Endodermal cell (in vitro differentiated cells): Measurements from ENCODE around the gene P2RX6. TPM values are rescaled to one million over a fixed set of nuclear protein-coding genes. Genes with fewer than 3 reads are reported as not detected.

ENCODE experiments used
- DNase-seq: peaks from one replicate; pipeline ENCODE4 v3.0.0-alpha.2; 2017
- H3K27ac ChIP-seq: 2 replicates; pipeline ENCODE4 v1.5.1; 2013; ENCODE audit warnings: mild to moderate bottlenecking, low read depth, low read length, moderate library complexity
- H3K27me3 ChIP-seq: 2 replicates; pipeline ENCODE4 v1.6.1; 2013; ENCODE audit warnings: mild to moderate bottlenecking, low read length, moderate library complexity; ENCODE audit not compliant: insufficient read depth, control insufficient read depth, poor library complexity, severe bottlenecking
- H3K36me3 ChIP-seq: 2 replicates; pipeline ENCODE4 v1.7.0; 2013; ENCODE audit warnings: mild to moderate bottlenecking, low read length, moderate library complexity; ENCODE audit not compliant: control insufficient read depth, insufficient read depth
- H3K4me1 ChIP-seq: one replicate; pipeline ENCODE4 v1.7.0; 2013; ENCODE audit warnings: low read length; ENCODE audit not compliant: control insufficient read depth, insufficient read depth
- H3K4me3 ChIP-seq: 2 replicates; pipeline ENCODE4 v1.5.1; 2013; ENCODE audit warnings: mild to moderate bottlenecking, low read length, moderate library complexity
- H3K9ac ChIP-seq: 2 replicates; pipeline ENCODE4 v1.6.1; 2013; ENCODE audit warnings: mild to moderate bottlenecking, low read length, moderate library complexity; ENCODE audit not compliant: poor library complexity, severe bottlenecking; ENCODE audit errors: extremely low read depth
- H3K9me3 ChIP-seq: 2 replicates; pipeline ENCODE4 v1.6.1; 2013; ENCODE audit warnings: mild to moderate bottlenecking, low read length, moderate library complexity; ENCODE audit not compliant: control insufficient read depth
- H3K27ac Mint-ChIP-seq: 2 replicates; pipeline ENCODE4 v1.8.0; 2020; ENCODE audit warnings: mixed read lengths
- H3K27me3 Mint-ChIP-seq: 2 replicates; pipeline ENCODE4 v1.8.0; 2021; ENCODE audit warnings: mild to moderate bottlenecking, mixed read lengths; ENCODE audit not compliant: insufficient read depth
- H3K36me3 Mint-ChIP-seq: 2 replicates; pipeline ENCODE4 v1.8.0; 2020; ENCODE audit warnings: low read depth, mixed read lengths
- H3K4me1 Mint-ChIP-seq: 2 replicates; pipeline ENCODE4 v1.8.0; 2020; ENCODE audit warnings: mixed read lengths
- H3K4me3 Mint-ChIP-seq: 2 replicates; pipeline ENCODE4 v1.8.0; 2020; ENCODE audit warnings: mild to moderate bottlenecking, moderate library complexity, mixed read lengths
- H3K9me3 Mint-ChIP-seq: 2 replicates; pipeline ENCODE4 v1.8.0; 2020; ENCODE audit warnings: mild to moderate bottlenecking, mixed read lengths
- CTCF ChIP-seq: fragments of 200-600 bp; sonication (generic); conservative IDR thresholded peaks from 2 replicates; pipeline ENCODE4 v1.5.0; 2021; ENCODE audit warnings: antibody characterized with exemption, mild to moderate bottlenecking
- WGBS, 2 experiments: methylation state at CpG; one replicate each; pipeline versions ENCODE4 v1.1.5 to v1.1.7; 2013; ENCODE audit warnings: missing lambda C conversion rate in 2 of 2, mixed read lengths in 1 of 2; ENCODE audit not compliant: insufficient coverage in 1 of 2, insufficient read length in 1 of 2; 5-methylcytosine and 5-hydroxymethylcytosine counted together
- total RNA-seq, 2 donors: library from RNA; stranded (reverse); fragmentation: NEBNext Ultra II Directional in 1 of 2; extraction: Animal tissue kit (Norgen Biotek cat#: 25700) in 1 of 2; gene quantifications; 2 replicates in 1 of 2; 3 replicates in 1 of 2; pipeline ENCODE4 v1.2.1, GENCODE V29; 2021

P2RX6 gene
- total RNA-seq, 2 donors from 2014 or later, result 0.73 to 1.9 TPM

GRCh38 chr22:20986365-20986764 is 28.6 kb upstream of the P2RX6 start:
- H3K4me1 ChIP-seq, result no peaks in the 10 kb centered on the region
- H3K27me3 ChIP-seq, result no peaks in the 10 kb centered on the region
- Mint-ChIP-seq H3K4me1 (peaks cover 11% of the 10 kb centered on the region), H3K36me3 (peaks cover 33% of the 10 kb centered on the region), H3K4me3 (no peak overlapping the region), H3K9me3 (no peaks in the 10 kb centered on the region), H3K27ac (no peak overlapping the region), H3K27me3 (peaks cover 1% of the 10 kb centered on the region)
- no peak for TF ChIP-seq CTCF
- no peak overlapping the region for H3K4me3 ChIP-seq
- no peak overlapping the region for H3K9ac ChIP-seq
- DNase-seq, result no peak
- H3K36me3 ChIP-seq, result peaks cover 24% of the 10 kb centered on the region
- no peak overlapping the region for H3K27ac ChIP-seq
- no peaks in the 10 kb centered on the region for H3K9me3 ChIP-seq
- 94 to 100% methylated on average over 1 of the region's 1 CpG for WGBS, 2 experiments

- WGBS, 2 experiments, result 94 to 100% methylated on average over 4 to 14 of the region's 14 CpGs
- H3K9me3 ChIP-seq, result no peaks in the 10 kb centered on the region
- H3K4me1 ChIP-seq, result no peaks in the 10 kb centered on the region
- H3K4me3 Mint-ChIP-seq, result no peak overlapping the region
- DNase-seq, result no peak
- H3K27ac ChIP-seq, result no peak overlapping the region
- peaks cover 27% of the 10 kb centered on the region for H3K36me3 ChIP-seq
- H3K27me3 ChIP-seq, result no peaks in the 10 kb centered on the region
- peaks cover 1% of the 10 kb centered on the region for H3K27me3 Mint-ChIP-seq
- no peak overlapping the region for H3K4me3 ChIP-seq
- H3K9me3 Mint-ChIP-seq, result no peaks in the 10 kb centered on the region
- H3K4me1 Mint-ChIP-seq, result peaks cover 8% of the 10 kb centered on the region
- peaks cover 33% of the 10 kb centered on the region for H3K36me3 Mint-ChIP-seq
- TF ChIP-seq CTCF, result no peak
- H3K9ac ChIP-seq, result no peak overlapping the region
- H3K27ac Mint-ChIP-seq, result no peak overlapping the region
Observed at GRCh38 chr22:20987375-20987774, 27.6 kb upstream of the P2RX6 start.

GRCh38 chr22:20988573-20989322 is 26.2 kb upstream of the P2RX6 start:
- H3K27me3 ChIP-seq, result no peaks in the 10 kb centered on the region
- no peaks in the 10 kb centered on the region for H3K4me1 ChIP-seq
- H3K27me3 Mint-ChIP-seq, result no peaks in the 10 kb centered on the region
- no peak overlapping the region for H3K4me3 ChIP-seq
- no peak overlapping the region for H3K27ac ChIP-seq
- 95 to 98% methylated on average over 8 to 16 of the region's 16 CpGs for WGBS, 2 experiments
- no peak overlapping the region for H3K27ac Mint-ChIP-seq
- no peak for TF ChIP-seq CTCF
- no peaks in the 10 kb centered on the region for H3K9me3 Mint-ChIP-seq
- H3K36me3 ChIP-seq, result peaks cover 31% of the 10 kb centered on the region
- H3K36me3 Mint-ChIP-seq, result peaks cover 33% of the 10 kb centered on the region
- H3K4me3 Mint-ChIP-seq, result no peak overlapping the region
- no peak for DNase-seq
- H3K9me3 ChIP-seq, result no peaks in the 10 kb centered on the region
- H3K9ac ChIP-seq, result no peak overlapping the region
- no peaks in the 10 kb centered on the region for H3K4me1 Mint-ChIP-seq
